ENCODE data around the gene RIPOR2.

- TF ChIP-seq, protein P1, sequence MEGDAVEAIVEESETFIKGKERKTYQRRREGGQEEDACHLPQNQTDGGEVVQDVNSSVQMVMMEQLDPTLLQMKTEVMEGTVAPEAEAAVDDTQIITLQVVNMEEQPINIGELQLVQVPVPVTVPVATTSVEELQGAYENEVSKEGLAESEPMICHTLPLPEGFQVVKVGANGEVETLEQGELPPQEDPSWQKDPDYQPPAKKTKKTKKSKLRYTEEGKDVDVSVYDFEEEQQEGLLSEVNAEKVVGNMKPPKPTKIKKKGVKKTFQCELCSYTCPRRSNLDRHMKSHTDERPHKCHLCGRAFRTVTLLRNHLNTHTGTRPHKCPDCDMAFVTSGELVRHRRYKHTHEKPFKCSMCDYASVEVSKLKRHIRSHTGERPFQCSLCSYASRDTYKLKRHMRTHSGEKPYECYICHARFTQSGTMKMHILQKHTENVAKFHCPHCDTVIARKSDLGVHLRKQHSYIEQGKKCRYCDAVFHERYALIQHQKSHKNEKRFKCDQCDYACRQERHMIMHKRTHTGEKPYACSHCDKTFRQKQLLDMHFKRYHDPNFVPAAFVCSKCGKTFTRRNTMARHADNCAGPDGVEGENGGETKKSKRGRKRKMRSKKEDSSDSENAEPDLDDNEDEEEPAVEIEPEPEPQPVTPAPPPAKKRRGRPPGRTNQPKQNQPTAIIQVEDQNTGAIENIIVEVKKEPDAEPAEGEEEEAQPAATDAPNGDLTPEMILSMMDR (IDR thresholded peaks at IDR 0.05 in 2 of 3, conservative IDR thresholded peaks at IDR 0.05 in 1 of 3; ENCODE audit: control insufficient read depth in 2 of 3, extremely low read depth in 1 of 3, insufficient read depth in 1 of 3, low read depth in 3 of 3, low read length in 3 of 3) = no peak
- TF ChIP-seq TCF12 (IDR thresholded peaks at IDR 0.05; ENCODE audit: low read depth, low read length) (no peak), KDM1A (IDR thresholded peaks at IDR 0.05; ENCODE audit: borderline replicate concordance) (no peak), CEBPB (IDR thresholded peaks at IDR 0.05; ENCODE audit: borderline replicate concordance in 1 of 2, low read depth in 2 of 2, low read length in 2 of 2) (no peak), POLR2AphosphoS5 (IDR thresholded peaks at IDR 0.05; ENCODE audit: low read length) (no peak), MTA3 (IDR thresholded peaks at IDR 0.05; ENCODE audit: borderline replicate concordance, low read length) (no peak), ZNF592 (IDR thresholded peaks at IDR 0.05) (no peak), HDAC2 (IDR thresholded peaks at IDR 0.05) (no peak), SMARCA5 (IDR thresholded peaks at IDR 0.05) (no peak), JUND (IDR thresholded peaks at IDR 0.05; ENCODE audit: low read depth, low read length) (no peak), BCL11A (IDR thresholded peaks at IDR 0.05; ENCODE audit: low read depth, low read length) (no peak)
- TF ChIP-seq, protein P2, sequence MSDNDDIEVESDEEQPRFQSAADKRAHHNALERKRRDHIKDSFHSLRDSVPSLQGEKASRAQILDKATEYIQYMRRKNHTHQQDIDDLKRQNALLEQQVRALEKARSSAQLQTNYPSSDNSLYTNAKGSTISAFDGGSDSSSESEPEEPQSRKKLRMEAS (IDR thresholded peaks at IDR 0.05; ENCODE audit: low read depth, low read length) = no peak
Observed at GRCh38 chr6:24969343-24969860, 33.6 kb upstream of the RIPOR2 start.
